PC-3 (cell line): ENCODE data around the gene ATP1B2.

Source experiments
- EZH2 ChIP-seq: fragments of 300-600 bp; sonication (generic); IDR thresholded peaks from one replicate; pipeline ENCODE4 v1.6.1; 2017; ENCODE audit warnings: antibody characterized with exemption, mild to moderate bottlenecking, low read length; ENCODE audit not compliant: unreplicated experiment
- EZH2phosphoT487 ChIP-seq: fragments of 300-600 bp; sonication (generic); IDR thresholded peaks from 2 replicates; pipeline ENCODE4 v1.6.1; 2018; ENCODE audit warnings: mild to moderate bottlenecking, antibody characterized with exemption, low read length, borderline replicate concordance
- TF ChIP-seq, protein P1 (sequence below): fragments of 300-600 bp; sonication (generic); conservative IDR thresholded peaks from 2 replicates; pipeline ENCODE4 v1.5.1; 2017; ENCODE audit warnings: antibody characterized with exemption, low read depth, mild to moderate bottlenecking, low read length

DNA sequence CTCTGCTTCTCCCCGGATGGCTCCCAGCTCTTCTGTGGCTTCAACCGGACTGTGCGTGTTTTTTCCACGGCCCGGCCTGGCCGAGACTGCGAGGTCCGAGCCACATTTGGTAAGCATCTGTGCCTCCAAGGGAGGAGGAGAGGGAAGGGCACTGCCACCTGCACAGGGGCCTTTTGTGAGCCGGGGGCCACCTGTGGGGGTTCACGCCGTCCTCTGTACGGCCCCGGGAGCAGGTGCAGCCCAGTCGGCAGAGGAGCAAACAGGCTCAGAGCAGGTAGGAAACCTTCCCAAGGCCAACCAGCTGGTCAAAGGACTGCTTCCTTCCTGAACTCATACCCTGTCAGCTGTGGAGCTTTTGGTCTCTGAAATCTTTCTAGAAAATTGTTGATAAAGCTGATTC, 51.0 kb downstream of the ATP1B2 start:
- TF ChIP-seq, protein P1, sequence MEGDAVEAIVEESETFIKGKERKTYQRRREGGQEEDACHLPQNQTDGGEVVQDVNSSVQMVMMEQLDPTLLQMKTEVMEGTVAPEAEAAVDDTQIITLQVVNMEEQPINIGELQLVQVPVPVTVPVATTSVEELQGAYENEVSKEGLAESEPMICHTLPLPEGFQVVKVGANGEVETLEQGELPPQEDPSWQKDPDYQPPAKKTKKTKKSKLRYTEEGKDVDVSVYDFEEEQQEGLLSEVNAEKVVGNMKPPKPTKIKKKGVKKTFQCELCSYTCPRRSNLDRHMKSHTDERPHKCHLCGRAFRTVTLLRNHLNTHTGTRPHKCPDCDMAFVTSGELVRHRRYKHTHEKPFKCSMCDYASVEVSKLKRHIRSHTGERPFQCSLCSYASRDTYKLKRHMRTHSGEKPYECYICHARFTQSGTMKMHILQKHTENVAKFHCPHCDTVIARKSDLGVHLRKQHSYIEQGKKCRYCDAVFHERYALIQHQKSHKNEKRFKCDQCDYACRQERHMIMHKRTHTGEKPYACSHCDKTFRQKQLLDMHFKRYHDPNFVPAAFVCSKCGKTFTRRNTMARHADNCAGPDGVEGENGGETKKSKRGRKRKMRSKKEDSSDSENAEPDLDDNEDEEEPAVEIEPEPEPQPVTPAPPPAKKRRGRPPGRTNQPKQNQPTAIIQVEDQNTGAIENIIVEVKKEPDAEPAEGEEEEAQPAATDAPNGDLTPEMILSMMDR = no peak
- TF ChIP-seq EZH2phosphoT487 (no peak), EZH2 (no peak)
